ENCODE measurements around the gene DMWD.

DMWD gene

DNA sequence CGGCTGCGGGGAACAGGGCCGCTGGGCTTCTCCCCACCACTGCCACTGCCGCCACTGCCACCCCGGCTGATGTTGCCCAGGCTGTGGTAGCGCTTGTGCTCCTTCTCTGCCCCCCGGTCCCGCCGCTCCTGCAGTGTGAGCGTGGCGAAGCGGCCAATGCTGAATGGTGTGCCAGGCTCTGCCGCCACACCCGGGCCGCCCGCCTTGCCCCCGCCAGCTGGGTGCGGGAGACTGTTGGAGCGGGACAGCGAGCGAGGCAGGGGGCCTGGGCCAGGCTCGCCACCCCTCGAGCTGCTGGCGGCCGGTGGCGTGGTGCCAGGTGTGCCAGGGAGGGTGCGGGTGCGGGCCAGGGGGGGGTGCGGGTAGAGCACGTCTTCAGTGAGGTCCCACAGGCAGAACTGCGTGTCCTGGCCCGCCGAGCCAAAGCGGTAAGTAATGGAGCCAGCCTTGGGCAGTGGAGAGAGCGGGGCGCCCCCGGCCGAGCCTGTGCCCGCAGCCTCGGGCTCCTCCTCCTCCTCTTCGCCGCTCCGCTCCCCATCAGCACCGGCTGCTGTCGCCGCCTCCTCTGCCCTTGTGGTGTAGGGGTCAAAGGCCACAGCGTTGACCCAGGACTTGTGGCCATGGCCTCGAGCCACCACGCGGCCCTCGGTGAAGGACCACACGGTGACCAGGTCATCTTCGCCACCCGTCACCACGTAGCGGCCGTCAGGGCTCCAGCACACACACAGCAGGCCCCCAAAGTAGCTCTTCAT is 6.7 kb downstream of the DMWD start:
- no peak for DNase-seq

GRCh38 chr19:45785097-45785496 is 7.5 kb downstream of the DMWD start:
- DNase-seq = no peak

DNA sequence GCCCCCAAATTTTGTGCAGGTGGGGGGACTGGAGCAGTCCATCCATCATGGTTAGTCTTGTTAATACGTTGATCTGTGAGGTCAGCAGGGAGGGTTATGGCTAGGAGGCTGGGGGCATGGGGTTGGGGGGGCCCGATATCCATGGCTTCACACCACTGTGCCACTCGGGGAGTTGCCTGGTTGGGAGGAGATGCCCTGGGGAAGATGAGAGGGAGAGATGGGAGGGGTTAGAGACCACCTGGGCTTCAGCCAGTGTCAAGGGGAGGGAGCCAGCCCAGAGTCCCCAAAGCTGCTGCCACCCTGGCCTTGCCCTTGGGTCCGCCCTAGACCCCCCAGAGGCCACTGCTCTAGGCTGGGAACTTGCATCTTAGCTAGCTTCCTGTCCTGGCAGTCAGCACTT is 8.5 kb downstream of the DMWD start:
- DNase-seq = no peak

DNA sequence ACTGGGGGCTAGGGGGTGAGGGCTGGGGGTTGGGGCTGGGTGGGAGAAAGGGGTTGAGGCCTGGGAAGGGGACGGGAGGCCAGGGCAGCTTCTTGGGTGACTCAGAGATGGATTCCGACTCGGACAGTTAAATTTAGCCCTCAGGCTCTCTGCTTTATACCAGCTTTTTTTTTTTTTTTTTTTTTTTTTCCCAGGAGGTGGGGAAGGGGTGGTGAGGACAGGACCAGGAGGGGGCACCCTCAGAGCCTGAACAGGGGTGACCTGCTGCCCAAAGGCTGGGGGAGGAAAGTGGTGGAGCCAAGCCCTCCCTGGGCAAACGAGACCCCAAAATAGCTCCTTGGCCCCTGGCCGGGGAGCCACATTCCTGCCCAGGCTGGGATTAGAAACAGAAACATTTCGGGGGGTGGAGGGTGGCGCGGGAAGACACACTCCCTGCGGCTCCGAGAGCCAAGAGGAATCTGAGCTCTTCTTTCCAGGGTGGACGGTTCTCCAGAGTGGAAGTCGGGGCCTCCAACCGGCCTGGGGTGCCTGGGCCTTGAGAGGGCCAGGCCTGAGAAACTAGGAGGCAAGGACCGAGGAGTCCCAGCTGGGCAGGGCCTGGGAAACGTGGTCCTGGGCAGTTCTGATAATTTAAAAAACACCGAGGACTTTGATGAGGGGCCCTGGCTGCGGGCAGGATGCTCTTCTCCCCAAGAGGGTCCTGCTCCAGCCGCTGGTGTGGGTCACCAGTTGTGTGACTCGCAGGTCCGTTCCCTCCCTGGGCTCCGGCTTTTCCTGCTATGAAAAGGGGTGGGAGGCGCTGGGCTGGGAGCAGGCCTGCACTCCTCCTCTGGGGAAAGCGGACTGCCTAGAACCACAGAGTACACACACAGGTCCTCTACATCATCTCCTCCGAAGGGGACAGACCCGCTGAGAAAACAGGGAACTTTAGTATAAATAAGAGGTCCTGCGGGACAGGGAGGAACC is 9.5 kb downstream of the DMWD start:
- DNase-seq = peak in 3 of 14 donors; percentile 9 to 61 (median 10)

GRCh38 chr19:45782162-45782691 is 10.4 kb downstream of the DMWD start, which contains the start of gene DMPK:
DMPK (minus strand) TSS chr19:45782490; CDS start chr19:45782352, 138 bp downstream.
- DNase-seq = peak in 2 of 14 donors; percentile 13 to 41

DNA sequence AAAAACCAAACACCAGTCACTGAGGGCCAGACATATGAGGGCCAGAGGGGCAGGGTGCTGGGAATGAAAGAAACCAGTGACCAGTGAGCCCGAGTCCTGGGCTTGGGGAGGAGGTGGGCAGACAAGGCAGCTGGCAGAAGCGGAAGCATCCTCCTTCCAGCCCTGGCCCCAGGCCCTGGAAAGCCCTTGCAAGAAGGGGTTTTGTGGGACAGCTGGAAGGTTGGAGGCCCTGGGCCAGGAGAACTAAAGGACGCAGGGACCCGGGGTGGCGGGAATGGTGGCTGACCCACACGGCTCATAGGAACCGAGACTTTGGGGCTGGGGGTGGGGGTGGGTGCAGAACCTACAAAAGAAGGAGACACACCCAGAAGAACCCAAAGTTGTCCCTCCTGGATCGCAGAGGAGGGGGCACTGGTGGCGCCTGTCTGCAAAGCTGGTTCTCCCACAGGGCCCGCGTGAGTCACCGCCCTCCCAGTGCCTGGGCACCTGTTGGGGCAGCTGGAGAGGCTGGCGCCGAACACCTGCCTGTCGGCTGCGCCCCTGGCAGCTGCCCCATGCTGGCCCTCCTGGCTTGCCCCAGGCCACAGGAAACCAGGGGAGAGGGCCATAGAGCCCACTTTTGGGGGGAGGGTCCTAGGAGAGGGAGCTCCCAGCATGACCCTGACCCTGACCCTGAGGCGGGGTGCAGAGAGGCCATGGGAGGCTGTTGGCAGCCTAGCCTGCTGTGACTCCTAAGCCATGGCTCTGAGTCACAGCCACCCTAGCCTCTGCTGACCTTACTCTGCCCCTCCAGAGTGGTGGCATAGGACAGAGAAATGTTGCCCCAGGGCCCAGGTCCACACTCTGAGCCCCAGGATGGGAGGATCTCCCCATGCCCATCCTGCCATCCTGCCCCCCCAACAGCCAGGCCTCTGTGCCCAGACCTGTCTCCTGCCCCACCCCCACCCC is 11.2 kb downstream of the DMWD start:
- DNase-seq = peak in 1 of 14 donors; percentile 54

DNA sequence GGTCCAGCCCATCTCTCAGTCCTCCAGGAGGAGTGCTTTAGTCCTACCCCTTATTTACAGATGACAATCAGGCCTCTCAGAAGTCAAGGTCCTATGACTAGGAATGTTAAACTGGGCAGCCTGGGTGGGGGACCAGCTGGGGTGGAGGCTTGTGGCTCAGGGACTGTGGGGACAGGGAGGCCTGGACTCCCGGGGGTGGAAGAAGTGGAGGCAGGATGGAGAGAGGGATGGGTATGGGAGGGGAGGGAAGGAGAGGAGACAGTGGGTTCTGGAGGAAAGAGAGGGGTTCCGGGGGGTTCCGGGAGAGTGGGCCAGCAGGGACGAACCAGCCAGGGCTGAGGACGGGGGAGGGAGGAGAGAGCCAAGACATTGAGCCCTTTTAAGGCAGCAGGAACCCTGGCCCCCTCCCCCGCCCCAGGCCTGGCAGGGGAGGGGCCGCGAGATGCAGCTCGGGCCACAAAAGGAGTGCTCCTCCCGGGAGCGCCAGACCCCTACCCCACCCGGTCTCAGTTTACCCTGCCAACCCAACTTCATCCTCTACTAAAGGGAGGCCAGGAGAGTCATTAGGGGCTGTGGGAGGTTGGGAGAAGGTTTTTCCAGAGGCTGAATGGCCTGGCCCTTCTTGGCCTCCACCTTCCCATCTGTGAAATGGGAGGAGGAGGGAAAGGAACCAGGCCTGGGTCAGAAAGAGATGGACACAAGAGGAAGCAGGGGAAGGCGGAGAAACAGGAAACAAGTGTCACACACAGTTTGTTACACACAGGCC is 12.0 kb downstream of the DMWD start:
- DNase-seq = no peak

- no peak for DNase-seq
Measured at GRCh38 chr19:45780146-45780447, 12.5 kb downstream of the DMWD start.

GRCh38 chr19:45779231-45780145 is 13.2 kb downstream of the DMWD start:
- DNase-seq = no peak

DNA sequence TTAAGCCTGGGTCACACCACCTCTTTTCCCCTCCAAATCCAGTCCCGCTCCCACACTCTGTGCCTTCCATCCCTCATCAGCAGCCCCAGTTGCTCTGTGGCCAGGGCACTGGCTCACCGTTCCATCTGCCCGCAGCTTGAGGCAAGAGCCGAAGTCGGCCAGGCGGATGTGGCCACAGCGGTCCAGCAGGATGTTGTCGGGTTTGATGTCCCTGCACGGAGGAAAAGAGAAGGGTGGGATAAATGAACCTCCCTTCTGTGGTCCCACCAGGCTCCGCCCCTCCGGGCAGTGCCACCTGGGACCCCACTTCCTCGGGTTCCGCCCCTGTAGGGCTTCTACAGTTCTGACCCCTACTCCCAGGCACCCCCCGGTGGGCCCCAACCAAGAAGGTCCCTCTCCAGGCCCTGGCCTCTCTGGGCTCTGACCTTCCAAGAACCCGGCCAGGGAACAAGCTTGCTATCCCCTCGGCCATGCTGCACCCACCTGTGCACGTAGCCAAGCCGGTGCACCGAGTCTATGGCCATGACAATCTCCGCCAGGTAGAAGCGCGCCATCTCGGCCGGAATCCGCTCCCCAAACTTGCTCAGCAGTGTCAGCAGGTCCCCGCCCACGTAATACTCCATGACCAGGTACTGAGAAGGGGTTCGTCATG is 14.5 kb downstream of the DMWD start:
- no peak for DNase-seq

DNA sequence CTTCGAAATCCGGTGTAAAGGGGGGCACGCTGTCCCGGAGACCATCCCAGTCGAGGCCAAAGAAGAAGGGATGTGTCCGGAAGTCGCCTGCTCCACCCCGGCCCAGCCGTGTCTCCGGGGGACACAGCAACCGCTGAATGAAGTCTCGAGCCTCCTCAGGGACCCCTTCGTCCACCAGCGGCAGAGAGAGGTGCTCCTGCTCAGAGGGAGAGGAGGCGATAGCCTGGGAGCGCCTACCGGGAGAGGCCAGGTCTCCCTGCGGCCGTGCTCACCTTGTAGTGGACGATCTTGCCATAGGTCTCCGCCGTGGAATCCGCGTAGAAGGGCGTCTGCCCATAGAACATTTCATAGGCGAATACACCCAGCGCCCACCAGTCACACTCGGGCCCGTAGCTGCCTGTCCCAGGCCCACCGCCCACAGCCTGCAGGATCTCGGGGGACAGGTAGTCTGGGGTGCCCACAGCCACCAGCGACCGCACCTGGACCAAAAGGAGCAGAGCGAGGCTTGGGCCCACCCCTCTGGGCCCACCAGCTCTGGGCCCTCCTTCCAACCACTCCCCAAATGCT is 15.2 kb downstream of the DMWD start:
- no peak for DNase-seq

DNA sequence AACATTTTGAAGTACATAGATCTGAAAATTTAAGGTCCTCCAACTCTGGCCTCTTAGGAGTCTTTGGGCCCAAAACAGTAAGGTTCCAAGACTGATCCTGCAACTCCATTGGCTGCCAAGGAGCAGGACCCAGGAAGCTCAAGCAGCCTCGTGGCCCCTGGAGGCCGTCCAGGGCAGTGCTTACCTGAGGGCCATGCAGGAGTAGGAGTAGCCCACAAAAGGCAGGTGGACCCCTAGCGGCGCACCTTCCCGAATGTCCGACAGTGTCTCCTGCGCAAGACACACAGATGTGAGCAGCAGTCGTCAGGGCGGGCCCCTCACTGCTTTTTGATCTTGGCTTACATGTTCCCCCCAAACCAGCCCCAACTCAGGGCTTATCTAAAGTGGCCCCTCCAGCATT is 17.9 kb downstream of the DMWD start:
- DNase-seq = no peak

GRCh38 chr19:45773384-45773783 is 19.3 kb downstream of the DMWD start:
- DNase-seq = no peak

DNA sequence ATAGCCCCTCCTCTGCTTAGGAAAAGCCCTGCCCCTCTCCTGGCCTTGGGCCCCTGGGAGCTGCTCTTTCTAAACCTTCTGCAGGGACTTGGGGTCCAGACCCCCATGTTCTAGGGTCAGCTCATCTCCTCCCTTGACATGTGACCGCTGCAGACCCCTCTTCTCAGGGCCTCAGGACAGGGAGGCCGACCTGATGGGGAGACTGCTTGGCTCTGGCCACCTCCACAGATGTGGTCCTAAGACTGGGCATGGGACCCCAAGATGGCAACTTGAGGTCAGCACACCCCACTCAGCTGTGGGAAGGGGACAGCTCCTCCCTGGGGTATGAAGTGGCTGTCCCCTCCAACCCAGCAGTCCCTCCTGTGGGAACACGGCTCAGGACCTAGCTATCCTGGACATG is 19.7 kb downstream of the DMWD start:
- no peak for DNase-seq

DNA sequence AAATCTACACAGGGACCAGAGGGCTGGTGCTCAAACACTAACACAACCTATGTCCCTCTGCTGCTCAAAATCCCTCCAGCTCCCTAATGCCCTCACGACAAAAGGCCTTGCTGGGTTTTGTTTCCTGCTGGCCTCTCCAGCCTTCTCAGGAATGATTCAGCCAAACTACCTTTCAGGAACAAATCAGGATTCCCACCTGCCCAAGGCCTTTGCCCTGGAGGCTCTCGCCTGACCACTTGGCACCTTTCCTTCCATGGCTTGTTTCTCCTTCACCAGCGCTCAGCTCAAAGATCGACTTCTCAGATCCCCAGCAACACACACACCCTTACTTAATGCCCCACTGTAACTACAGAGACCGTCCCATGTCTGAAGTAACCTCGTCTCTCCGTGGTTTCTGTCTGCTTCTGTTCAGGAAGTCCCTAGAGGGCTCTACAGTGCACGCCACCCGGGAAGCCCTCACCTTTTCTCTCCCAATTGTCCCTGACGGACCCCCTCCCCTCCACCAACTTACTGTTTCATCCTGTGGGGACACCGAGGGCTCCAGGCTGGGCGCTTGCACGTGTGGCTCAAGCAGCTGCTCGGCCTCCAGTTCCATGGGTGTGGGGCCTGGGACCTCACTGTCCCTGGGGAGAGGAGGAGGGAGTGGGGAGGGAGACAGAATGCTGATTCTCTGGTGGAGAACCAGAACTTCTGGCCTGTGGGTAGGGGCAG is 20.4 kb downstream of the DMWD start:
- no peak for DNase-seq

DNA sequence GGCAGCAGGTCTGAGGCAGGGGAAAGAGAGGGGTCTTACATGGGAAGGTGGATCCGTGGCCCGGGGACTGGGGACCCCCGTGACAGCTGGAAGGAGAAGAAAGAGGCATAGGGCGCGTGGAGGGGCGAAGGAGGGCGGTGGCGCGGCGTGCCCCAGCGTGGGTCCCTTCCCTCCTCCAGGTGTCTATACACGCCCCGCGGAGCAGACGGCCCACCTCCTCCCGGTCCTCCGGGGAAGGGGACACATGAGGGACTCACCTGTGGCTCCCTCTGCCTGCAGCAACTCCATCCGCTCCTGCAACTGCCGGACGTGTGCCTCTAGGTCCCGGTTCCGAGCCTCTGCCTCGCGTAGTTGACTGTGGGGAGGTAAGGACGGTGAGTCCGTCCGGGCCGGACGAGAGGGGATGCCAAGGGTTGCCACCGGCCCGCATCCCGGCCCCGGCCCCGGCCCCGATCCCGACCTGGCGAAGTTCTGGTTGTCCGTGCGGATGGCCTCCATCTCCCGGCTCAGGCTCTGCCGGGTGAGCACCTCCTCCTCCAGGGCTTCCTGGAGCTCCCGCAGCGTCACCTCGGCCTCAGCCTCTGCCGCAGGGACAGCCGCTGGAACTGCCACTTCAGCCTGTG is 21.2 kb downstream of the DMWD start:
- DNase-seq = no peak

DNA sequence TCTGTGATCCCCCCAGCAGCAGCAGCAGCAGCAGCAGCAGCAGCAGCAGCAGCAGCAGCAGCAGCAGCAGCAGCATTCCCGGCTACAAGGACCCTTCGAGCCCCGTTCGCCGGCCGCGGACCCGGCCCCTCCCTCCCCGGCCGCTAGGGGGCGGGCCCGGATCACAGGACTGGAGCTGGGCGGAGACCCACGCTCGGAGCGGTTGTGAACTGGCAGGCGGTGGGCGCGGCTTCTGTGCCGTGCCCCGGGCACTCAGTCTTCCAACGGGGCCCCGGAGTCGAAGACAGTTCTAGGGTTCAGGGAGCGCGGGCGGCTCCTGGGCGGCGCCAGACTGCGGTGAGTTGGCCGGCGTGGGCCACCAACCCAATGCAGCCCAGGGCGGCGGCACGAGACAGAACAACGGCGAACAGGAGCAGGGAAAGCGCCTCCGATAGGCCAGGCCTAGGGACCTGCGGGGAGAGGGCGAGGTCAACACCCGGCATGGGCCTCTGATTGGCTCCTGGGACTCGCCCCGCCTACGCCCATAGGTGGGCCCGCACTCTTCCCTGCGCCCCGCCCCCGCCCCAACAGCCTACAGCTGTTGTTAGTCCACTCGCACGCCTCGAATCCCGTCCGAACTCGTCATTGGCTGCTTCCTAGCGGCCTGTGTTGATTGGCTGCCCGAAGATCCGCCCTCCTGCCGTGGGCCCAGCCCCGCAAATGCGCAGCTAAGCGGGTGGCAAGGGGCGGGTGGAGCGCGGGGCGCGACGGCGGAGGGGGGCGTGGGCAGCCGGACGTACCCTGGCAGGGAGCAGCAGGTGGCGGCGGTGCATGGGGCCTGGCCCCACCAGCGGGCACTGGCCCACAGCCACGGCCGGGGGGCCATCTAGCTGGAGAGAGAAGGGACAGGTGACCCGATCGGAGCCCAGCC is 22.2 kb downstream of the DMWD start:
- peak; percentile 52 to 95 (median 88) for DNase-seq

All from C1 segment of cervical spinal cord (tissue), 14 donors.